WTC11 (cell line): ENCODE measurements around the gene ZNF592. TPM values are rescaled to one million over a fixed set of nuclear protein-coding genes. Genes with fewer than 3 reads are reported as not detected.

Experiments
- AFF4 ChIP-seq: sonication (generic); formaldehyde crosslinking; IDR thresholded peaks from 2 replicates; pipeline ENCODE4 v1.8.1; 2023; ENCODE audit warnings: mild to moderate bottlenecking, missing genetic modification reagents, borderline replicate concordance
- AR ChIP-seq: fragments of 250-450 bp; sonication (Bioruptor Pico); IDR thresholded peaks from 2 replicates; pipeline ENCODE4 v1.9.0; 2021; ENCODE audit warnings: mild to moderate bottlenecking
- ARID4B ChIP-seq: sonication (generic); formaldehyde crosslinking; IDR thresholded peaks from 2 replicates; pipeline ENCODE4 v1.8.0; 2023; ENCODE audit warnings: missing genetic modification reagents, mild to moderate bottlenecking, borderline replicate concordance
- ATF2 ChIP-seq: sonication (generic); formaldehyde crosslinking; IDR thresholded peaks from 2 replicates; pipeline ENCODE4 v1.8.1; 2022; ENCODE audit warnings: low read depth, missing genetic modification reagents, borderline replicate concordance
- FOXP4 ChIP-seq: sonication (generic); formaldehyde crosslinking; IDR thresholded peaks from 2 replicates; pipeline ENCODE4 v1.8.0; 2022; ENCODE audit warnings: mild to moderate bottlenecking, missing genetic modification reagents
- HMGXB4 ChIP-seq: sonication (generic); formaldehyde crosslinking; IDR thresholded peaks from 2 replicates; pipeline ENCODE4 v1.8.1; 2023; ENCODE audit warnings: mild to moderate bottlenecking, moderate library complexity, missing genetic modification reagents
- ZBTB43 ChIP-seq: sonication (generic); formaldehyde crosslinking; IDR thresholded peaks from 2 replicates; pipeline ENCODE4 v1.8.1; 2023; ENCODE audit warnings: mild to moderate bottlenecking, missing genetic modification reagents
- ZMAT4 ChIP-seq: fragments of 250-450 bp; sonication (Bioruptor Pico); IDR thresholded peaks from 2 replicates; pipeline ENCODE4 v1.9.0; 2021; ENCODE audit warnings: mild to moderate bottlenecking
- ZNF281 ChIP-seq: sonication (generic); formaldehyde crosslinking; IDR thresholded peaks from 2 replicates; pipeline ENCODE4 v1.8.0; 2023; ENCODE audit warnings: mild to moderate bottlenecking, missing genetic modification reagents
- ZNF317 ChIP-seq: sonication (generic); formaldehyde crosslinking; IDR thresholded peaks from 2 replicates; pipeline ENCODE4 v1.8.1; 2023; ENCODE audit warnings: low read depth, mild to moderate bottlenecking, moderate library complexity, missing genetic modification reagents, borderline replicate concordance
- ZNF416 ChIP-seq: fragments of 250-450 bp; sonication (Bioruptor Pico); IDR thresholded peaks from 2 replicates; pipeline ENCODE4 v1.9.0; 2021; ENCODE audit warnings: mild to moderate bottlenecking, inconsistent platforms
- total RNA-seq: library from RNA; stranded (reverse); gene quantifications from 3 replicates; pipeline ENCODE4 v1.2.3, GENCODE V29; 2021

ZNF592 gene
- total RNA-seq, 1 experiment from 2014 or later = 28.0 TPM

GRCh38 chr15:84747416-84748273, 747 bp upstream of the ZNF592 start (continued):
- no peak for TF ChIP-seq ATF2 (CRISPR knock-in tag)
- no peak for TF ChIP-seq ZMAT4
- no peak for TF ChIP-seq ZNF416 (CRISPR knock-in tag)
- peak; percentile 15; the same call in 1 of the 2 replicates for TF ChIP-seq FOXP4 (CRISPR knock-in tag)
- TF ChIP-seq ARID4B (CRISPR knock-in tag) = peak; percentile 43; the same call in 1 of the 2 replicates
- TF ChIP-seq ZNF317 (CRISPR knock-in tag) = no peak
- TF ChIP-seq ZNF281 = no peak
- TF ChIP-seq ZBTB43 (CRISPR knock-in tag) = no peak
- TF ChIP-seq AR (CRISPR knock-in tag) = no peak
- TF ChIP-seq AFF4 (CRISPR knock-in tag) = no peak
- peak; percentile 92; the same call in 1 of the 2 replicates for TF ChIP-seq HMGXB4 (CRISPR knock-in tag)
